Endothelial cell of umbilical vein (primary cell): ENCODE data around the gene ZNF628. TPM values are rescaled to one million over a fixed set of nuclear protein-coding genes. Genes with fewer than 3 reads are reported as not detected.

ENCODE experiments used
- BruUV-seq: library from RNA; stranded (reverse); fragments of 400-500 nt; replicated peaks from 2 replicates; lab custom pipeline; 2021; lab: Mats Ljungman, UMichigan
- CTCF ChIA-PET: fragments of 300-600, 350-600 bp; sonication (Branson Sonifier 250); formaldehyde crosslinking; loops from one replicate; lab custom pipeline; 2021; ENCODE audit warnings: antibody characterized with exemption, inconsistent platforms; lab: Charles Lee
- POLR2A ChIA-PET: fragments of 300-600, 350-600 bp; sonication (Branson Sonifier 250); formaldehyde crosslinking; loops from one replicate; lab custom pipeline; 2021; ENCODE audit warnings: antibody characterized with exemption, inconsistent platforms; lab: Charles Lee
- DNase-seq: peaks from one replicate; pipeline ENCODE4 v3.0.0-alpha.2; 2011; ENCODE audit warnings: low read depth, low spot score
- FAIRE-seq: peaks from 2 replicates; lab custom pipeline; 2011; peaks lifted over from hg19 to GRCh38; lab: Jason Lieb, UNC
- H2AFZ ChIP-seq: 2 replicates; pipeline ENCODE4 v1.6.0; 2012; ENCODE audit warnings: low read depth, low read length, control low read depth, inconsistent platforms
- H3K27ac ChIP-seq: 2 replicates; pipeline ENCODE4 v1.5.1; 2011; ENCODE audit warnings: low read depth, mild to moderate bottlenecking, control low read depth, low read length, moderate library complexity; ENCODE audit not compliant: insufficient read depth
- H3K27me3 ChIP-seq, 2 experiments: 2 replicates each; pipeline versions ENCODE4 v1.6.0 to v1.6.1; 2011; ENCODE audit warnings: low read length in 2 of 2, mixed read lengths in 1 of 2; ENCODE audit not compliant: control insufficient read depth in 2 of 2, insufficient read depth in 2 of 2
- H3K36me3 ChIP-seq, 2 experiments: 2 replicates in 1 of 2; 3 replicates in 1 of 2; pipeline ENCODE4 v1.5.1; 2011; ENCODE audit warnings: low read length in 2 of 2, mild to moderate bottlenecking in 1 of 2, moderate library complexity in 1 of 2; ENCODE audit not compliant: control insufficient read depth in 2 of 2, insufficient read depth in 2 of 2; ENCODE audit errors: extremely low read depth in 1 of 2
- H3K4me1 ChIP-seq: 3 replicates; pipeline ENCODE4 v1.5.1; 2011; ENCODE audit warnings: mild to moderate bottlenecking, low read length; ENCODE audit not compliant: control insufficient read depth, insufficient read depth; ENCODE audit errors: extremely low read depth
- H3K4me2 ChIP-seq: 2 replicates; pipeline ENCODE4 v1.6.1; 2011; ENCODE audit warnings: low read length, control low read depth, mixed read lengths; ENCODE audit not compliant: insufficient read depth
- H3K4me3 ChIP-seq, 3 experiments: fragments of 200-600 bp in 1 of 3; sonication (generic), shearing (Covaris generic) in 1 of 3; replicated peaks in 1 of 3; 2 replicates each; pipeline ENCODE4 v1.5.1; 2011 to 2016; ENCODE audit warnings: control low read depth in 3 of 3, low read length in 3 of 3, mild to moderate bottlenecking in 2 of 3, inconsistent platforms in 1 of 3, low read depth in 1 of 3, moderate library complexity in 1 of 3; ENCODE audit not compliant: insufficient read depth in 1 of 3
- H3K79me2 ChIP-seq: 2 replicates; pipeline ENCODE4 v1.6.0; 2012; ENCODE audit warnings: low read length, inconsistent platforms; ENCODE audit not compliant: control insufficient read depth, insufficient read depth
- H3K9ac ChIP-seq: replicated peaks from 2 replicates; pipeline ENCODE3; 2011; ENCODE audit warnings: low read length, control low read depth; ENCODE audit not compliant: insufficient read depth; ENCODE audit errors: extremely low read depth
- H3K9me1 ChIP-seq: replicated peaks from 3 replicates; pipeline ENCODE4 v1.6.0; 2011; ENCODE audit warnings: mild to moderate bottlenecking, low read length; ENCODE audit not compliant: control insufficient read depth, insufficient read depth; ENCODE audit errors: extremely low read depth
- H3K9me3 ChIP-seq: replicated peaks from 2 replicates; pipeline ENCODE4 v1.5.1; 2012; ENCODE audit warnings: low read length, inconsistent platforms; ENCODE audit not compliant: control insufficient read depth, insufficient read depth
- H4K20me1 ChIP-seq: replicated peaks from 2 replicates; pipeline ENCODE3; 2011; ENCODE audit warnings: mild to moderate bottlenecking, low read length; ENCODE audit not compliant: control insufficient read depth, insufficient read depth; ENCODE audit errors: extremely low read depth
- EZH2 ChIP-seq: IDR thresholded peaks from 2 replicates; pipeline ENCODE4 v1.6.1; 2012; ENCODE audit warnings: borderline replicate concordance, low read depth, mild to moderate bottlenecking, moderate library complexity, low read length, inconsistent platforms; ENCODE audit not compliant: severe bottlenecking
- FOS ChIP-seq: IDR thresholded peaks from 2 replicates; pipeline ENCODE4 v1.6.1; 2011; ENCODE audit warnings: mild to moderate bottlenecking, low read length, moderate library complexity, borderline replicate concordance; ENCODE audit not compliant: insufficient read depth
- GATA2 ChIP-seq: IDR thresholded peaks from 2 replicates; pipeline ENCODE4 v1.7.0; 2011; ENCODE audit warnings: low read depth, mild to moderate bottlenecking, moderate library complexity, mixed read lengths, low read length; ENCODE audit not compliant: insufficient read length, insufficient read depth
- JUN ChIP-seq: IDR thresholded peaks from 2 replicates; pipeline ENCODE4 v1.6.1; 2011; ENCODE audit warnings: borderline replicate concordance, low read depth; ENCODE audit not compliant: insufficient read length, insufficient read depth
- MYC ChIP-seq: IDR thresholded peaks from one replicate; pipeline ENCODE4 v1.6.1; 2011; ENCODE audit warnings: mild to moderate bottlenecking, low read depth, low read length
- POLR2A ChIP-seq: IDR thresholded peaks from 2 replicates; pipeline ENCODE4 v1.6.1; 2012; ENCODE audit warnings: low read depth, mild to moderate bottlenecking, control low read depth, low read length
- POLR2AphosphoS5 ChIP-seq: IDR thresholded peaks from 2 replicates; pipeline ENCODE4 v1.6.1; 2012; ENCODE audit warnings: low read depth, mild to moderate bottlenecking, control low read depth, low read length, moderate library complexity; ENCODE audit not compliant: insufficient read depth
- dilution Hi-C: fragments of 300-500 bp; cut with MboI; formaldehyde crosslinking; loops from one replicate; pipeline ENCODE4 v1.15.0; 2019; ENCODE audit warnings: low sequenced_read_pairs; ENCODE audit not compliant: extremely low pct_ligation_motif_present
- intact Hi-C: fragments of 100-400 bp; cut with micrococcal nuclease; formaldehyde crosslinking; loops from one replicate; pipeline ENCODE4 v1.10.0; 2022
- polyA plus RNA-seq, 4 experiments: library from polyadenylated mRNA; depleted of rRNA in 3 of 4; stranded (reverse) in 3 of 4; unstranded in 1 of 4; fragments of >200 nt; gene quantifications; 2 replicates each; pipeline versions ENCODE4 v1.2.1 to v1.2.3, GENCODE V29; 2011 to 2012; ENCODE audit warnings: missing spikeins in 1 of 4
- total RNA-seq: library from RNA; stranded (reverse); gene quantifications from 2 replicates; pipeline ENCODE4 v1.2.3, GENCODE V29; 2021
- TF ChIP-seq, protein P1 (sequence below): IDR thresholded peaks from 2 replicates; pipeline ENCODE4 v1.6.1; 2011; ENCODE audit not compliant: insufficient read depth, insufficient read length
- TF ChIP-seq, protein P2 (sequence below), 2 donors: IDR thresholded peaks; 1 replicate in 1 of 2; 2 replicates in 1 of 2; pipeline ENCODE4 v1.5.1; 2011; ENCODE audit warnings: low read length in 2 of 2, mild to moderate bottlenecking in 2 of 2, moderate library complexity in 2 of 2, control low read depth in 1 of 2, inconsistent platforms in 1 of 2, low read depth in 1 of 2; ENCODE audit not compliant: insufficient read depth in 1 of 2; ENCODE audit errors: extremely low read depth in 1 of 2

ZNF628 gene
- total and polyA plus RNA-seq, 2 donors (not counting 3 experiments of a cell fraction or from before 2014, with no cell fraction given), result 2.0 to 10.4 TPM

DNA sequence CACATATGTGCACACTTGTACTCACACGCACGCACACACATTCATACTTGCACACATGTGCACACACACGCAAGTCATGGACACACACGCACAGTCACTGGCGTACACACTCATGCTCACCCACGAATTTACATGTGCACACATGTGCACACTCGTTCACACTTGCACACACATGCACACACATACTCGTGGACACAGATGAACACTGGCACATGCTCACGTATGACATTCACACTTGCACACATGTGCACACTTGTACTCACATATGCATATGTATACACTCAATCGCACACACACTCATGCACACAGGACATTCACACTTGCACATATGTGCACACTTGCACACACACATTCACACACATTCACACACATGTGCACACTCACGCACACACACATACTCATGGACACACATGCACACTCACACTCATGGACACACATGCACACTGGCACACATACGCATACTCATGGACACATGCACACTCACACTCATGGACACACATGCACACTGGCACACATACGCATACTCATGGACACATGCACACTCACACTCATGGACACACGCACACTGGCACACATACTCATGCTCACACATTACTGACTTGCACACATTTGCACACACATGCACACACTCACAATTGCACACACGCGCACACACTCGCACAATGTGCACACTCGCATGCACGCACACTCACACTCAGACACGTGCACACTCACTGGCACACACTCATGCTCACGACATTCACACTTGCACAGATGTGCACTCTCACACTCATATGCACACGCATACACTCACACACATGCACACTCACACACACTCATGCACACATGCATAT is 51.0 kb downstream of the ZNF628 start:
- Histone ChIP-seq H3K4me2 (no peak overlapping the region), H3K9ac (no peak overlapping the region), H3K36me3 (no peaks in the 10 kb centered on the region), H3K9me3 (no peaks in the 10 kb centered on the region), H3K79me2 (no peaks in the 10 kb centered on the region), H4K20me1 (no peaks in the 10 kb centered on the region), H3K9me1 (no peaks in the 10 kb centered on the region), H3K4me1 (no peaks in the 10 kb centered on the region), H3K27ac (no peak overlapping the region), H3K4me3 (no peak overlapping the region), H3K27me3 (no peaks in the 10 kb centered on the region), H2AFZ (no peak overlapping the region)
- FAIRE-seq, result no peak
- intact Hi-C loops, result no loop called here
- POLR2A ChIA-PET, result no interaction called here
- CTCF ChIA-PET, result interaction anchor here (1.3 to 1.6 kb wide), 3 partner anchors 24 to 79 kb away, joined by 3 to 4 read pairs (median 4); partner anchors contain the start of genes FIZ1 and ZNF865
- no TSS peak for BruUV-seq
- DNase-seq, result no peak
- TF ChIP-seq GATA2, result no peak
- TF ChIP-seq, protein P1, sequence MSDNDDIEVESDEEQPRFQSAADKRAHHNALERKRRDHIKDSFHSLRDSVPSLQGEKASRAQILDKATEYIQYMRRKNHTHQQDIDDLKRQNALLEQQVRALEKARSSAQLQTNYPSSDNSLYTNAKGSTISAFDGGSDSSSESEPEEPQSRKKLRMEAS, result no peak
- no peak for TF ChIP-seq FOS
- dilution Hi-C loops, result no loop called here

DNA sequence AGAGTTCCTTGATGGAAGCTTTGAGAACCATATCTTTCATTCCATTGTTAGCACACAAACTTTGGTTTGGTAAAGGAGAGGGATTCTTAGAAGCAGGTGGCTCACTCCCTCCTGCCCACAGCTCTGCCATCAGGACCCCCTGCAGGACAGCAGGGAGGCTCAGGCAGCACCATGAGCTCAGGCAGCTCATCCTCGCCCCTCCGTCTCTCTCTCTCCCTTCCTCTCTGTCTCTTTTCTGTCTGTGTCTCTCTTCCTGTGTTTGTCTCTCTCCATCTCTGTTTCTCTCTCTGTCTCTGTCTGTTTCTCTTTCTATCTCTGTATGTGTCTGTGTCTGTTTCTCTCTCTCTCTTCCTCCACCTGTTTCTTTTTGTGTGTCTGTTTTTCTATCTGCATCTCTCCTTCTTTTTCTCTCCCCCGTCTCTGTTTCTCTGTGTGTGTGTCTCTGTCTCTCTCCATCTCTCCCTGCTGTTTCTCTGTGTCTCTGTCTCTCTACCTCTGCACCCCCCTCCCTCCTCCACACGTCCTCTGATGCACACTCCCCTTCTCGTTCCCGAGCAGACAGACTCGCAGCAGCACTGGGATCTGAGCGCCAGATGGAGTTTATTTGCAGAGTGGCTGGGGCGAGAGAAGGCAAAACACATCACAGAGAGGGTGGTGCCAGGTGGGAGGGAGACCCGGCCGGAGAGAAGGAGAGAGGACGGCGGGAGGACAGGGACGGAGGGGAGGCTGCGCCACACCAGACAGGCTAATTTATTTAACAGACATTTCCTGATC is 51.8 kb downstream of the ZNF628 start:
- dilution Hi-C loops (no loop called here), intact Hi-C loops (no loop called here)
- Histone ChIP-seq H3K4me2 (no peak overlapping the region), H3K9me1 (no peaks in the 10 kb centered on the region), H3K27me3 (no peaks in the 10 kb centered on the region), H3K4me1 (no peaks in the 10 kb centered on the region), H3K27ac (no peak overlapping the region), H4K20me1 (no peaks in the 10 kb centered on the region), H2AFZ (no peak overlapping the region), H3K79me2 (no peaks in the 10 kb centered on the region), H3K36me3 (no peaks in the 10 kb centered on the region), H3K9ac (no peak overlapping the region), H3K9me3 (no peaks in the 10 kb centered on the region), H3K4me3 (no peak overlapping the region)
- ChIA-PET POLR2A (no interaction called here), CTCF (interaction anchor here (1.3 to 1.6 kb wide), 2 partner anchors 24 to 78 kb away, joined by 3 to 4 read pairs; partner anchors contain the start of gene ZNF865)
- no peak for DNase-seq
- FAIRE-seq, result no peak
- no TSS peak for BruUV-seq
- TF ChIP-seq, protein P2, sequence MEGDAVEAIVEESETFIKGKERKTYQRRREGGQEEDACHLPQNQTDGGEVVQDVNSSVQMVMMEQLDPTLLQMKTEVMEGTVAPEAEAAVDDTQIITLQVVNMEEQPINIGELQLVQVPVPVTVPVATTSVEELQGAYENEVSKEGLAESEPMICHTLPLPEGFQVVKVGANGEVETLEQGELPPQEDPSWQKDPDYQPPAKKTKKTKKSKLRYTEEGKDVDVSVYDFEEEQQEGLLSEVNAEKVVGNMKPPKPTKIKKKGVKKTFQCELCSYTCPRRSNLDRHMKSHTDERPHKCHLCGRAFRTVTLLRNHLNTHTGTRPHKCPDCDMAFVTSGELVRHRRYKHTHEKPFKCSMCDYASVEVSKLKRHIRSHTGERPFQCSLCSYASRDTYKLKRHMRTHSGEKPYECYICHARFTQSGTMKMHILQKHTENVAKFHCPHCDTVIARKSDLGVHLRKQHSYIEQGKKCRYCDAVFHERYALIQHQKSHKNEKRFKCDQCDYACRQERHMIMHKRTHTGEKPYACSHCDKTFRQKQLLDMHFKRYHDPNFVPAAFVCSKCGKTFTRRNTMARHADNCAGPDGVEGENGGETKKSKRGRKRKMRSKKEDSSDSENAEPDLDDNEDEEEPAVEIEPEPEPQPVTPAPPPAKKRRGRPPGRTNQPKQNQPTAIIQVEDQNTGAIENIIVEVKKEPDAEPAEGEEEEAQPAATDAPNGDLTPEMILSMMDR (IDR thresholded peaks at IDR 0.05; ENCODE audit: extremely low read depth in 1 of 2, insufficient read depth in 1 of 2, low read depth in 1 of 2, low read length in 2 of 2), result no peak
- TF ChIP-seq POLR2A (no peak), EZH2 (no peak), FOS (no peak), GATA2 (no peak), JUN (no peak), POLR2AphosphoS5 (no peak), MYC (no peak)
- TF ChIP-seq, protein P1, result no peak
